ENCODE measurements around the gene MEAF6.
A peak's percentile ranks its signal among the peaks of the same experiment; 100 is the strongest.

MEAF6 gene

DNA sequence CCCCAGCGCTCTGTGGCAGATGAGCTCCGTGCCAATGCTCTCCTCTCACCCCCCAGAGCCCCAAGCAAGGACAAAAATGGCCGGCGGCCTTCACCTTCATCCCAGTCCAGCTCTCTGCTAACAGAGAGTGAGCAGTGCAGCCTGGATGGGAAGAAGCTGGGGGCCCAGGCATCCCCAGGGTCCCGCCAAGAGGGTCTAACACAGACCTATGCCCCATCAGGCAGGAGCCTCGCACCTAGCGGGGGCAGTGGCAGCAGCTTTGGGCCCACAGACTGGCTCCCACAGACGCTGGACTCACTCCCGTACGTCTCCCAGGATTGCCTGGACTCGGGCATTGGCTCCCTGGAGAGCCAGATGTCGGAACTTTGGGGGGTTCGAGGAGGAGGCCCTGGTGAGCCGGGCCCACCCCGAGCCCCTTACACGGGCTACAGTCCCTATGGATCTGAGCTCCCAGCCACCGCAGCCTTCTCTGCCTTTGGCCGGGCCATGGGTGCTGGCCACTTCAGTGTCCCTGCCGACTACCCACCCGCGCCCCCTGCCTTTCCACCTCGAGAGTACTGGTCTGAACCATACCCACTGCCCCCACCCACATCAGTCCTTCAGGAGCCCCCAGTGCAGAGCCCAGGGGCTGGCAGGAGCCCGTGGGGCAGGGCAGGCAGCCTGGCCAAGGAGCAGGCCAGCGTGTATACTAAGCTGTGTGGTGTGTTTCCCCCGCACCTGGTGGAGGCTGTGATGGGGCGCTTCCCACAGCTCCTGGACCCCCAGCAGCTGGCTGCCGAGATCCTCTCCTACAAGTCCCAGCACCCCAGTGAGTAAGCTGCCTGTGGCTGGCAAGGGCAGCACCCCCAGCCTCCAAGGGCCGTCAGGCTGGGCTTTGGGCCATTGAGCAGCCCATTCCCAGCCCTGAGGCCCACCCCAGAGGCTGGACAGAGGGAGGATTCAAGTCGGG lies 31.5 kb downstream of the MEAF6 start:
- no peak for ATAC-seq

DNA sequence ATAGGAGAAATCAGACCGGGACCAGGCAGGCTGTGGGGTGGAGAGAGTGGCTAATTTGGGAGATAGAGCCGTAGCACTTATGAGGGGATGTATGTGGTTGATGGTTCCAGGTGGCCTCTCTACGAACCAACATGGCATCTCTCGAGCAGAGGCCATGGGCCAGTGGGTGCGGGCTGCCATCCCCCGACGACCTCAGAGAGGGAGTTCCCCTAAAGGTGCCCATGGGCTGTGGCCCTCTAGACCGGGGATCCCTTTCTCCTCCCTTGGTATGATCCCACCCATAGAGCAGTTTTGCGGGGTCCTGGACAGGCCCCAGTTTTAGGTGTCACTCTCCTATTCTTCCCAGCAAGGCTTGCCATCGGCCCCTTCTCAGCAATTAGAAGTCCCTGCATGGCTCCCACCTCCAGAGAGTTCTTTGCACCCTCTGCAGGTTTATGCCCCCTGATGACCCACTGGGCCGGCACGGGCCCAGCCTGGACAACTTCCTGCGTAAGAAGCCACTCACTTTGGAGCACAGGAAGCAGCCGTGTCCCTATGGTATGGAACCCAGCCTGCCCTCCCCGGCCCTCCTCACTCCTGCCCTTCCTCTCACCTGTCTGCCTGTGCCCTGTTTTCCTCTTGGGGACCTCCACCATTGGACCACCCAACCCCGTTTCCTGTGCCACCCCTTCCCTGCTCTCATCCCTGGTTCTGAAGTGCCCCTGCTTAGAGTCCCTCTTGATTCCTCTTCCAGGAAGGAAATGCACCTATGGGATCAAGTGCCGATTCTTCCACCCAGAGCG lies 32.4 kb downstream of the MEAF6 start:
- no peak for ATAC-seq

DNA sequence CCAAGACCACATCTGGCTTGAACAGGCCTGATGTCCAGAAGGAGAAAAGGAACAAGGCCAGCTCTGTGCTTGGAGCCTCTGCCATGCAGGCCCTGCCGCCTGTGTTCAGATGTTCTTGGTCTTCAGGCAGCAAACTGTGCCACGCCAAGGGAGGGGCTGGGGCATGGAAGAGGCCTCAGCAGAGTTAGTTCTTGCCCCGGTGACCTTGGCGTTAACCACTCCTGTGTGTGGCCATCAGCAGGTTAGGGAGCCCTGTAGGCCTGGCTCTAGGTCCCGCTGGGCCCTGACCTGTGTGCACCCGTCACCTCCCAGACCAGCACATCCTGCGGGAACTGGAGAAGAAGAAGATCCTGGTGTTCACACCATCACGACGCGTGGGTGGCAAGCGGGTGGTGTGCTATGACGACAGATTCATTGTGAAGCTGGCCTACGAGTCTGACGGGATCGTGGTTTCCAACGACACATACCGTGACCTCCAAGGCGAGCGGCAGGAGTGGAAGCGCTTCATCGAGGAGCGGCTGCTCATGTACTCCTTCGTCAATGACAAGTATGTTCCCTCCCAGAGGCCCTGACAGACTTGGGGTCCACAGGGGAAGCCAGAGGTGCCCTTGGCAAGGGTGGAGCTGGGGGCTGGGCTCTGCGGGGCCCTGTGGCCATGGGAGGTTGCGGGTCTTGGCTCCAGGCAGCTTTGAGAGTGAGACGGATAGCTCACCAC lies 33.1 kb downstream of the MEAF6 start:
- no peak for ATAC-seq

DNA sequence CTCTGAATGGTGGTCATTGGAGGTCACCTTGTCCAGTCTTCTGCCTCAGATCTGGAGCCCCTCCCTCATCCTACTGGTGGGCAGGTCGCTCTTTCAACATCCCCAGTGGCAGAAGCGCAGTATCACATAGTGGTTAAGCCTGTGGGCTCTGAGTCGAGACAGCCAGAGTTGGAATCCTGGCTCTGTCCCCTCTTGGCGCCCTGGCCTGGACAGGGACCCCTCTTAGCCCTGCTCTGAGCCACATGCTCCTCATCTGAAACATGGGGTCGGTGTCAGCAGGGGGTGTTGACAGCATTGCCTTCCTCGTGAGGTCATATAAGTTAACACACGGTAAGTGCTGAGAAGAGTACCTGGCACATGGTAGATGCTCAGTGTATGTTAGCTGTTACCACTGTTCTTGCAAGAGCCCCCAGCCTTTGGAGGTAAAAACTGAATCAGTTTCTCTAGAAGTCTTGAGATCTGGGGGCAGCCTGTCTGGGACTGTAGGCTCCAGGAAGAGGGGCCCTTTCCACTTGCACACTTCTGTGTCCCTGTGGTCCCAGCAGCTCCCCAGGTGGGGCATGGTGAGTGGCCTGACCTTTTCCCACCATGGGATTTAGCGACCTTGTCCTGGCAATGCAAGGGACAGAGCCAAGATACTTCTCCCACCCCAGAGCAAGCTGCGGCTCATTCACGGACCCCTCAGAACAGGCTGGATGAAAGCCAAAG lies 33.8 kb downstream of the MEAF6 start:
- no peak for ATAC-seq

DNA sequence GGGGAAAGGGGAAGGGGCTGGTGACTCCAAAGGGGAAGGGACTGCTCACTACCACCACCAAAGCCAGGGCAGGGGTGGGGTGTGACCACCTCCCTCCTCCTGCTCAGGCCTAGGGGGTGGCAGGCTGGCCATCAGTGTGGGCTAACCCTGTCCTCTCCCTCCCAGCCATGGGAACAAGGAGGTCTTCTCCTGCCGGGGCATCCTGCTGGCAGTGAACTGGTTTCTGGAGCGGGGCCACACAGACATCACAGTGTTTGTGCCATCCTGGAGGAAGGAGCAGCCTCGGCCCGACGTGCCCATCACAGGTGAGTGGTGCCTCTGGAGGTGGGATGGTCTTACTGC lies 34.5 kb downstream of the MEAF6 start:
- no peak for ATAC-seq

GRCh38 chr1:37479255-37480124 lies 35.1 kb downstream of the MEAF6 start:
- peak; percentile 65 to 66 for ATAC-seq

DNA sequence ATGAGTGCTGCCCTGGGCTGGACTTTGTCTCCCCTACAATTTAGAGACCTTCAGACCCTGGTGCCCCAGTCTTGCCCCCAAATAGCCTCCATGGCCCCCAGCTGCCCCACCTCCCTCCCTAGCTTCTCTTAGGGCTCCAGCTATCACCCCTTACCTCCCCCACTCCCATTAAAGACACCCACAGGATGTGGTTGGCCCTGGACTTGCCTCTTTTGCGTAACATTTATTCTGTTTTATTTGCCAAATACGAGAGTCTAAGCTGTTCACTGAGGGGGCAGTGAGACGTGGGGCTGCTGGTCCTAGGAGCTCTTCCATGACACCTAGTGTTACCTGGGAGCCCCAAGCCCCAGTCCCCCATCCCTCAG lies 35.7 kb downstream of the MEAF6 start:
- peak; percentile 3 to 6 for ATAC-seq

DNA sequence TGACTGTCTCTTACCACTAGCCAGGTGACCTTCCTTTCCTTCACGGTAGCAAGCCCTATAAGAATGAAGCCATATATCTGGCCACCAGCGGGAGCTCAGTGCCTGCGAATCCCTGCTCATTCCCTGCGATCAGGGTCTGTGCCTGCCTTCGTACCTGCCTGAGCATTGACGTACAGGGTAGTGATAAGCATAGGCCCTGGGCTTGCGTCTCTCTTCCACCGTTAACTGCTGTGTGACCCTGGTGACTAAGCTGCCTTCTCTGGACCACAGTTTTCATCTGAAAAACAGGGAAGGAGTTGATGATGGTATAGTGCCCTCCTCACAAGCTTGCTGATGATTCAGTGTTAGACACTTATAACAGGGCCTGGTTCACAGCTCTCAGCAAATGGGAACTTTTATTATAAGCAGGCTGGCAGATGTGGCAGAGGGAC lies 36.1 kb downstream of the MEAF6 start:
- ATAC-seq = peak; percentile 55

GRCh38 chr1:37477946-37478345 lies 36.6 kb downstream of the MEAF6 start:
- ATAC-seq = no peak

DNA sequence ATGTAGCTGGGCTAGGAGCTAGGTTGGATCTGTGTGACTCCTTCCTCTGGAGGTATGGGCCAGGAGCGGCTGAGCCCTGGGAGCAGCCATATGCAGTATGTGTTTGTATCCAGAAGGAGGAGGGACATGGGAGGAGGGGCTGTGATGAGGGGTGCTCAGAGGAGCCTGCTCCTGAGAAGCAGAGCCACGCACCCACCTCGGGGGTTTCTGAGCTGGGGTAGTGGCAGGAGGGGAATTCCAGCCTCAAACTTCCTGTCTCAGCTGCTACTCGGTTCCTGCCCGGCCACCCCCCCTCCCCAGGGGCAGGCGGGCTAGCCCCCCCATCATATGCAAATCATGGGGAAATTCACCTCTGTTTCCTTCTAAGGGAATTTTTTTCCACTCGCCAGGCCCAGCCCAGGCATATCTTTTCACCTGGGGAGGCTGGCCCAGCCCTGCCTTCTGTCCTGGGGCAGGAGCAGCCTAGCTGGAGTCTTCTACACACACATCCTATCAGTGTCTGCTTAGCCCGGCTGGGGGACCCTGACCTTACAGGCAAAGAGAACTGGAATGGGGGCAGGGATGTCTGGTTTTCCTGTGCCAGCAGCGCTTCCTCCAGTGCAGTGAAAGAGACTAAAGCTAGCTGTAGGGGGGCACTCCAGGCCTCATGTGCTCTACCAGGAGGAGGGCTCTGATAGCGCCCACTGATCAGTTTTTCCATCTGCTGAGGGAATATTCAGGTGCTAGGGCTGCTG lies 37.2 kb downstream of the MEAF6 start:
- peak; percentile 33 to 45 for ATAC-seq

DNA sequence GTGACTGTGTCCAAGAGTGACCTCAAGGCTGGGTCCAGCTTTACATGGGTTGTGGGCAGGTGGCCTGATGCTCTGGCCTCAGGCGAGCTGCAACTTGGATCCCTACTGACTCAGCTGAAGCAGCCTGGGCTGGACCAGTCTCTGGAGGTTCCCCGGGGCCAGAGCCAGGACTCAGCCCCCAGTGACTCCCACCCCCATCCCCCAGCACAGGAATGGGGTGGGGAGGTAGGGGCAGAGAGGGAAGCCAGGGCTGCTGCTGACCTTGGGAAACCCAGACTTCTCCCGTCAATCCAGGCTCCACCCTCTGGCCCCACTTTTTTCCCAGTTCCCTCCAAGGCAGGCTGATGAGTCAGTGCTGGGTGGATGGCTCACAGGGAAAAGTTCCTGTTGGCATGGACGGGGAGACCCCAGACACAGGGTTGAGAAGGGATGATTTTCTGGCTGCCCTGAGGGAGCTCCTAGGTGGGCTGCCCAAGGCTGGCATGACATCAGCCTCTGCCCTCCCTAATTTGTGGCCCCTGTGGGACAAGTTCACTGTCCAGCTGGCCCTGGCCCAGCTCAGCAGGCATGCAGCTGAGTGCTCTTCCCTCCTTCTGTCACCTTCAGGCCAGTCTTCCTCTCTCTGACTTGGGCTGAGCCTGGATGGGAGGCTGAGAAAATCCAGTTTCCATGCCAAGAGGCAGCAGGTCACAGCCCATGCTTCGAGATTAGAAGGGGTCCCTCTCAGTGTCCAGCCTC lies 37.9 kb downstream of the MEAF6 start:
- no peak for ATAC-seq

GRCh38 chr1:37476087-37476452 lies 38.5 kb downstream of the MEAF6 start:
- ATAC-seq = no peak

DNA sequence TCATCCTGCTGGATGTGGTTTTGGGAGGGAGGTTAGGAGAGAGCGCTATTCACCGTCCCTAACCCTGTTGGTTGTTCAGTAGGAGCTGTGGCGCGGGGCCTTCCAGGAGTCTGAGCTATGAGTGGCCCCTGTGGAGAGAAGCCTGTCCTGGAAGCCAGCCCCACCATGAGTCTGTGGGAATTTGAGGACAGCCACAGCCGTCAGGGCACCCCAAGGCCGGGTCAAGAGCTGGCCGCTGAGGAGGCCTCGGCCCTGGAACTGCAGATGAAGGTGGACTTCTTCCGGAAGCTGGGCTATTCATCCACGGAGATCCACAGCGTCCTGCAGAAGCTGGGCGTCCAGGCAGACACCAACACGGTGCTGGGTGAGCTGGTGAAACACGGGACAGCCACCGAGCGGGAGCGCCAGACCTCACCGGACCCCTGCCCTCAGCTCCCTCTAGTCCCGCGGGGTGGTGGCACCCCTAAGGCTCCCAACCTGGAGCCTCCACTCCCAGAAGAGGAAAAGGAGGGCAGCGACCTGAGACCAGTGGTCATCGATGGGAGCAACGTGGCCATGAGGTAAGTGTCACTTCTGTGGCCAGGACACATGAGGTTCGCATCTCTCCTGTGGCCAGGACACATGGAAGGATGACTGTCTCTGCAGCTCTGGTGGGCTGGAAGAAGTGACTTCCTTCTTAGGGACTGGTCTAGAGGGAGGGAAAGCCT lies 39.0 kb downstream of the MEAF6 start:
- ATAC-seq = no peak

DNA sequence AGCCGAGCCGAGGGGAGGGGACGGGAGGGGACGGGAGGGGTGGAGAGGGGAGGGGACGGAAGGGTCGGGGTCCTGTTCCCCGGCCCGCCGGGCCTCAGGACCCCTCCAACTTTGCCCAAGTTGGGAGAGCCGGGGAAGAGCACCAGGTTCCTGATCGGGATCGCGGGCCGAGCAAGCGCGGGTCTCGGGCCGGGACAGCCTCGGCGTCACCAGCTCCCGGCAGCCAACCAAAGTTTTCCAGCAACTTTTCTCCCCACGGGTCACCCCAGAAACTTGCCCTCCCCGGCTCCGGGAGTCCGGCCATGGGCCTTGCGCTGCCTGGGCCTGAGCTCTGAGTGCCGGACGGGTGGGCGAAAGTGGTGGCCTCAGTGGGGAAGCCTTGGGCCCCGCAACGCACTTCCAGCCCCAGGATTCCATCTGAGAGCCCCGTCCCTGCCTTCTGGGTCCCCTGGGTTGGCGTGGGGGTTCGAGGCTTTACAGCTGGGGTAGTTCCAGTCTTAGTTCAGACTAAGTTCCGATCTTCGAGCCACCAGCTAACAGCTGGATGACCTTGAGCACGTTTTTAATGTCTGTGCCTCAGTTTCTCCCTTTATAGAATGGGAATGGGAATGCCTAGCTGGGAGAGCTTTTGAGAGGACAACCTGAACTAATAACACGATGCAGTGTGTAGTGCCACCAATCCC lies 39.7 kb downstream of the MEAF6 start:
- no peak for ATAC-seq

DNA sequence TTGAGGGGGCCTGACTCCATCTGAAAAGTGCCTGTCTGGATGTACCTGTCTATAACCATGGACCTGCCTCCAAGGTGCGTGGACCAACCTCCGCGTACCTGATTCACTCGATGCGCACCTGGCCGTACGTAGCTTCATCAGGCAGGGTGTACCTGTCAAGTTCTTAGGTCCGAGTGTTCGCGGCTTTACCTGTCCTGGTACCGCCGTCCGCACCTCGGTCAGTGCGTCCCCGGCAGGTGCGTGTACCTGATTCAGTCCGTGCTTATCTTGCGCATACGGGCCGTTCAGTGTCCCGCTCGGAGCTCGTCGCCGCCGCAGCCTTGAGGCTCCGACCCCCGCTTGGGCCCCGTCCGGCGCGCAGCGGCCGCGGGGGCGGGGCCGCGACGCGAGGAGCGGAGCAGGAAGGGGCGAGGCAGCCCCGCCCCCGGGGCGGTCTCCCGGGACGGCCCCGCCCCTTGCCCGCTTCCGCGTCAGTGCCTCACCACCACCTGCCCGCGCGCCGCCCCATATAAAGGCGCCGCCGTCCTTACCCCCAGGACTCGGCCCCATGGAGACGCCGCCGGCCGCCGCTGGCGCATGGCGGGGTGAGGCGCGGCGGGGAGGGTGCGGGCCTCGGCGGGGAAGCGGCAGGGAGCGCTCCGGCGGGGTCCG lies 40.4 kb downstream of the MEAF6 start, which contains the start of gene ZC3H12A:
Gene ZC3H12A (plus strand): TSS at position 535 of the 651 bp plus-strand sequence. CDS start 917 bp downstream, outside the sequence.
- ATAC-seq = peak; percentile 57 to 68

DNA sequence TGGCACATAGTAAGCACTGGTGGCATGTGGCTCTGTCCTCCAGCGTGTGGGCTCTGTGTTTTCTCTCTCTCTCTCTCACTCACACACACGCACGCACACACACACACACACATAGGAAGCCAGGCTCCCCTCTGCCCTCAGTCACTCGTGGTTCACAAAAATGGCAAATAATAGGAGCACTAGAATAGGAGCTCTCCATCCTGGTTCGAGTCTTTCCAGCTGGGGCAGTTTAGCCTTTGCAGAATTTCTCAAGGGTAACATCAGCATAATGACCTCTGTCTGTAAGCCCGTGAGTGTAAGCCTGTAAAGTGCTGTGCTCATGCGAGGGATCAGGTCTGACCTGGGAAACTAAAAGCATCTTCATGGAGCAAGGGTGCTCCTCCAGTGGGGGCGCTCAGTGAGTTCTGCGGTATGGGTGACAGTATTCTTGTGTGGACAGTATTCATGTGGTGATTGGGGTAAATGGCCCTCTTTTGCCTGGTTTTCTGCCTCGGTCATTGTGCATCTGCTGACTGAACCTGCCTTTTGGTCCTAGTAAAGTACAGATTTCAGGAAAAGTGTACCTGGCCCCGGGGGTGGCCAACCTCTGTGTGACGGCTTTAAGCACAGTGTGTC lies 41.0 kb downstream of the MEAF6 start:
- peak in 1 of 2 donors; percentile 19 for ATAC-seq

DNA sequence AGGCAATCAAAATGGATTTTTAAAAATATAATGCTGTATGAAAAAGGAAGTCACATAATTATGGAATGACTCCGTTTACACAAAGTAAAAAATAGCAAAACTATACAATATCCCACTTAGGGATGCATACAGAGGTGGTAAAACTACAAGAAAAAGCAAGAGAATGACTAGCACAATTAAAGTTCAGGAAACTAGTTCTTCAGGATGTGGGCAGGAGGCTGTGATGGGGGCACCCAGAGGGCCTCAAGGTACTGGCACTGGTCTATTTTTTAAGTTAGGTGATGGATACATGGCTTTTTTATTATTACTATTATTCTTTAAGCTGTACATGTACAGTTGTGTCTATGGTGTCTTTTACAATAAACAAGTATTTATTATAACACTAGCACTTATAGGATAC lies 41.6 kb downstream of the MEAF6 start:
- ATAC-seq = no peak

DNA sequence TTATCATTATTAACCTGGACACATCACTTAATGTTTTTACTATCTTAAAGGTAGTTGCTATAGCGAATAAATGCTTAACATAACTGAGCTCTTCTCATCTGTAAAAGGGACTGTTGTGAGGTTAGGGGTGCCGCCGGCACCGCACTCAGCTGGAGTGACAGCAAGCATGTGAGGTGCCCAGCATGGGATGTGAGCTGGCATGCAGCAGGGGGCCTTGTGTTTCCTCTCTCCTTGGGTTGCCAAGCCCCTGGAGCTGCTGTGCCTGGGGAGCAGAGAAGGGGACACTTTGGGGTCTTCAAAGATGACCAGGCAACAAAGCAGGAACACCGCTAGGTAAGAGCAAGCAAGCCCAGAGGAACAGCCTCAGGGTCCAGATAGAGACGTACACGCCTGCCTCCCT lies 42.3 kb downstream of the MEAF6 start:
- no peak for ATAC-seq

Measured in activated CD4-positive, CD25-positive, alpha-beta regulatory T cell treated with anti-CD3 and anti-CD28 coated beads, Interleukin-2, amount 50 U/mL, for 24 hours (primary cell).